Rectal smooth muscle tissue (tissue), 1 donor: ENCODE data around the gene RBM20.
A peak's percentile ranks its signal among the peaks of the same experiment; 100 is the strongest.
"Not testable (repeated sequence)": the region's sequence is repeated elsewhere in the genome, so short reads cannot be mapped to it uniquely, and the experiment has no call there.

Source experiments
- H3K27ac ChIP-seq: one replicate; pipeline ENCODE4 v1.7.0; 2013; ENCODE audit warnings: low read depth, low read length, inconsistent platforms
- H3K27me3 ChIP-seq: one replicate; pipeline ENCODE4 v1.7.0; 2013; ENCODE audit warnings: low read length; ENCODE audit not compliant: control insufficient read depth, insufficient read depth
- H3K36me3 ChIP-seq: one replicate; pipeline ENCODE4 v1.7.0; 2013; ENCODE audit warnings: low read length; ENCODE audit not compliant: control insufficient read depth, insufficient read depth
- H3K4me1 ChIP-seq: one replicate; pipeline ENCODE4 v1.7.0; 2013; ENCODE audit warnings: low read length; ENCODE audit not compliant: control insufficient read depth, insufficient read depth
- H3K4me3 ChIP-seq: one replicate; pipeline ENCODE4 v1.7.0; 2013; ENCODE audit warnings: low read length
- H3K9ac ChIP-seq: one replicate; pipeline ENCODE4 v1.7.0; 2013; ENCODE audit warnings: low read length

The RBM20 gene

GRCh38 chr10:110727785-110728184 is 83.6 kb downstream of the RBM20 start:
- not testable (repeated sequence) for H3K4me3 ChIP-seq, H3K9ac ChIP-seq, H3K27ac ChIP-seq, H3K27me3 ChIP-seq, H3K36me3 ChIP-seq, H3K4me1 ChIP-seq

GRCh38 chr10:110730345-110731050 is 86.4 kb downstream of the RBM20 start:
- H3K9ac ChIP-seq: no peak overlapping the region
- no peaks in the 10 kb centered on the region for H3K27me3 ChIP-seq
- no peak overlapping the region for H3K27ac ChIP-seq
- no peaks in the 10 kb centered on the region for H3K36me3 ChIP-seq
- H3K4me3 ChIP-seq: no peak overlapping the region
- no peaks in the 10 kb centered on the region for H3K4me1 ChIP-seq

- Histone ChIP-seq H3K27ac (no peak overlapping the region), H3K9ac (no peak overlapping the region), H3K36me3 (no peaks in the 10 kb centered on the region), H3K4me1 (no peaks in the 10 kb centered on the region), H3K27me3 (no peaks in the 10 kb centered on the region), H3K4me3 (peak overlapping the region; percentile 8)
Measured at GRCh38 chr10:110733218-110733952, 89.2 kb downstream of the RBM20 start.

DNA sequence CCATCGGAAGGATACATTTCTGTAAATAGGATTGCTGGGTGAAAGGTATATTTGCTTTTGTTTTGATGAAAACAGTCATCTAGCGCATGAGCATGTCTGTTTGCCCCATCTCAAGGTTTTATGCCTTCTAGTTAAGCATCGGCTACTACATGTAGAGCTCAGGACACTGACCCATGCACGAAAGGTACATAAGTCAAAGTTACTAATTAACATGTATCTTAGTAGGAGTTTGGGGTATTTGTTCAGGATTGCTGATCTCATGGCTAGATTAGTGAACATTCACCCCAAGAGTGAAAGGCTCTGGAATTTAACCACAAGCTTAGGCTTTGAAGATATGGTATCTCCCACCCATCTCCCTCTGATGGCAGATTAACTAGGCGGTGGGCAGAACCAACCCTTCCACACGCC is 91.5 kb downstream of the RBM20 start:
- H3K4me3 ChIP-seq: no peak overlapping the region

DNA sequence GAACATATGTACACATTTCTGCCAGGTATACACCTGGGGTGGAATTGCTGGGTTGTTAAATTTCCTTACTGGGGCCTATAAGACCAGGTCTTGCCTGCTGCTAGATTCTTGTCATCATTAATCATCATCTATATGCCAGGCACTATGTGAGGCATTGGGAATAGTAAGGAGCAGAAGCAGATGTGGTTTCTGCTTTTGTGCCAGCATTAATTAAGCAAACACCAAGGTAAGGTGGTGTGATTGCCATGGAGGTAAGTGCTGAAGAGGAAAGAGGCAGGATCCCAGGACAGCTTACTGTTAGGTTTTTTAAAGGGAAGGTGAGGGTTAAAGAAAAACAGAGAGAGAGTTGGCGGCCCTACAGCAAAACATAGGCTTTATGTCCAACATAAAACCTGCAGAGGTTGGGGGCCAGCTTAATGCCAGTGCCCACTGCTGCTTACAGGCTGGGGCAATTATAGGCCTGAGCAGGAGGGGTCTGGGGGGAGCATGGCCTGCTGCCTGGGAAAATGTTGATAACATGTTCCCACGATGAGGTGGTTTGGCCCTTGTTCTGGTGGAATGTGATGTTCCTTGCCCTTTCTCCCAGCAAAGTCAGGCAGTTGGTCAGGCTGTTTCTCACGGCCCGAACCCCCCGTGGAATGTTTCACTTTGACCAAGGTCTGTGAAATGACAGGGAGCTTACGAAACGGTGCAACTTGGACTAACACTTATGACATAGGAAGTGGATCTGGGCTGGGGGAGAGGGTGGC is 93.9 kb downstream of the RBM20 start:
- Histone ChIP-seq H3K36me3 (no peaks in the 10 kb centered on the region), H3K4me3 (no peak overlapping the region), H3K27ac (no peak overlapping the region)

More for the DNA sequence above, 91.5 kb downstream of the RBM20 start:
- H3K4me1 ChIP-seq: no peaks in the 10 kb centered on the region
- no peak overlapping the region for H3K27ac ChIP-seq
- no peaks in the 10 kb centered on the region for H3K36me3 ChIP-seq
- no peak overlapping the region for H3K9ac ChIP-seq
- H3K27me3 ChIP-seq: no peaks in the 10 kb centered on the region

GRCh38 chr10:110739811-110740271 is 95.7 kb downstream of the RBM20 start:
- no peak overlapping the region for H3K9ac ChIP-seq
- H3K4me1 ChIP-seq: no peaks in the 10 kb centered on the region
- H3K36me3 ChIP-seq: no peaks in the 10 kb centered on the region
- H3K27ac ChIP-seq: no peak overlapping the region
- no peak overlapping the region for H3K4me3 ChIP-seq
- no peaks in the 10 kb centered on the region for H3K27me3 ChIP-seq

More for the DNA sequence above, 93.9 kb downstream of the RBM20 start:
- no peaks in the 10 kb centered on the region for H3K27me3 ChIP-seq
- H3K9ac ChIP-seq: no peak overlapping the region
- no peaks in the 10 kb centered on the region for H3K4me1 ChIP-seq

DNA sequence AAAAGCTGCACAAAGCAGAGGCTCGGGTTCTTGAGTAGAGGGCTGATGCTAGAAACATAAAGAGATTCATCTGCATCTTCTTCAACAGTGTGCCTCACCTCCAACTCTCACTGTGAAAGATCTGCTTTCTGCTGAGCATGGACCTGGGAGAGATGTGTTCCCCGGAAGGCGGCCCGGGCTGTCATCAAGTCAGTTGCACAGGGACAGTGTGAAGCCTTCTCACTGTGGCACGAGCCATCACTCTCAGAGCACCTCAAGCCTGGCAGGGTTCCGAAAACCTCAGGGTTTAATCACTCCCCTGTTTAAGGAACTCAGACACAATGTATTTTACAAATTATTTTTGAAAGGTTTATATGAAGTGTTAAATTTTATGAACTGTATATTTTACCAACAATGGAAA is 98.7 kb downstream of the RBM20 start:
- Histone ChIP-seq H3K4me3 (no peak overlapping the region), H3K27ac (no peak overlapping the region), H3K36me3 (no peaks in the 10 kb centered on the region), H3K4me1 (no peaks in the 10 kb centered on the region), H3K27me3 (no peaks in the 10 kb centered on the region), H3K9ac (no peak overlapping the region)

DNA sequence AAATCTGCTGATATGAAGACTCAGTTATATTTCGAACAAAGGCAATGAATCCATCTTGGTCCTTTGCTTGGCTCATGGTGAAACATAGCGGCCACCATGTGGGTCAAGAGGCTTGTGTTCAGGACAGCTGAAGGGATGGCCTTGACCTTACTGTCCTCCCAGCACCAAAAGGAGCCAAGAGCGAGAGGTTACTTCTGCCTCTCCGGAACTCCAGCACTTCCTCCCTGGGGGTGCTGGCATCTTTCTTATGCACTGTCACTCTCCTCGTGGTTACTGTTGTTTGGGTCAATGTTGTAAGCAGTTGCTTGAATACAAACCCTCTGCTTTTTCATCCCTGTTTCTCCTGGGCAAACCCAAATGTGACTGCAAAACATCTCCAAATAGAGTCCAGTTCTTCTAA is 100.6 kb downstream of the RBM20 start:
- Histone ChIP-seq H3K4me3 (no peak overlapping the region), H3K9ac (no peak overlapping the region), H3K4me1 (no peaks in the 10 kb centered on the region), H3K27ac (no peak overlapping the region), H3K36me3 (no peaks in the 10 kb centered on the region), H3K27me3 (no peaks in the 10 kb centered on the region)

DNA sequence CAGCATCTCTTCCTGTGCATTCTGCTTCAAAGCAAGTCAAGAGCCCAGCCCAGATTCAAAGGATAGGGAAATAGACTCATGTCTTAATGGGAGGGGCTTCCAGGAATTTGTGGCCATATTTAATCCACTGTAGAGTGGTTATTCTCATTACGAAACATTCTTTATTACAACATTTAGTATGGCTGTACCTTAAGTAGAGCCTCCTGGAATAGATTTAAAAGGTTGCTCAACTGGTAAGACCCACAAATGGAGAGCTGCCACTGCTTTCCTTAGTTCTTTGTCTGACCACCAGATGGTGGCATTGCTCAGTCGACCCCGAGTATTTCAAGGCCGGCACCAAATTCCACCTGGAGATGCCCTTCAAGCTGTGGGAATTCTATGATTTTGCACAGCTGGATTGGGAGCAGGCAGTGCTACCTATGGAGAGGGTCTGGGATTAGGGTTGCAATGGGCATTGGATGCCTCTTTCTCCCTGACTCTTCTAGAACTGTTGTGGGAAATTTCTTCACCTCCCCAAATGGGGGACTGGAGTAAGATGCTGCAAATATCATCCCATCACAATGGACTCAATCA is 102.2 kb downstream of the RBM20 start:
- Histone ChIP-seq H3K27me3 (no peaks in the 10 kb centered on the region), H3K9ac (no peak overlapping the region), H3K36me3 (no peaks in the 10 kb centered on the region), H3K4me1 (no peaks in the 10 kb centered on the region), H3K27ac (no peak overlapping the region), H3K4me3 (no peak overlapping the region)

- no peak overlapping the region for H3K9ac ChIP-seq
- no peak overlapping the region for H3K4me3 ChIP-seq
- no peaks in the 10 kb centered on the region for H3K36me3 ChIP-seq
- H3K27ac ChIP-seq: no peak overlapping the region
- no peaks in the 10 kb centered on the region for H3K4me1 ChIP-seq
- no peaks in the 10 kb centered on the region for H3K27me3 ChIP-seq
Measured at GRCh38 chr10:110746969-110747608, 103.0 kb downstream of the RBM20 start.

DNA sequence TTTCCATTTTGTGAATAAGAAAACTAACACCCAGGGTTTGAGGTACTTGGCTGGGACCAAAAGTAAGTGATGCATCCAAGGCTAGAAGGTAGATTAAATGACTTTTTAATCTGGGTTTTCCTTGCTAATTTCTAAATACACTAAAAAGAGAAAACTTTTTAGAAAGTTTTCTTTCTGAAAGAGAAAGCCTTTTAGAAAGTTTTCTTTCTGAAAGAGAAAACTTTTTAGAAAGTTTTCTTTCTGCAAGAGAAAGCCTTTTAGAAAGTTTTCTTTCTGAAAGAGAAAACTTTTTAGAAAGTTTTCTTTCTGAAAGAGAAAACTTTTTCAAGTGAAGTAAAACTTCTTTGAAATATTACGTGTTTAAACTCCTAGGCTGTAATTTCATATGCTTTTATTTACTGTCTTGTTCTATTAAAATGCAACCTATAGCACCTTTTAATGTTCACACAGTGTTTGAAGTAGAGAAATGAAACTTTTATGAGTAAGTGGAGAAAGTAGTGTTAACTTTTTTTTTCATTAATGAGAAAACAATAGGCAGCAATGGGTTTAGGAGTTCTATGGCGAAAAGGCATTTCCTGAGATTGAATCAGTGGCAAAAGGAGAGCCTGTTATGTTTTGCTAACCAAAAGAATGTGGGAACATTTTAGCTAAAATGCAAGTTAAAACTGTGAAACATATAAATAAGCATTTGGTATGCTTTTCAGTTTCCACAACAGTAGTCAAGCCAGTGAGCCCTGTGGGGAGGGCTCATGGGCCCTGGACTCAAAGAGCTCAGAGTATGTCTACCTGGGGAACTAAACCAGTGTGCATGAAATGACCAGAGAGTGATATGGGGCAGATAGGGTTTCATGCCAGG is 103.7 kb downstream of the RBM20 start:
- no peak overlapping the region for H3K27ac ChIP-seq
- no peaks in the 10 kb centered on the region for H3K36me3 ChIP-seq
- no peaks in the 10 kb centered on the region for H3K4me1 ChIP-seq
- no peak overlapping the region for H3K9ac ChIP-seq
- no peak overlapping the region for H3K4me3 ChIP-seq
- no peaks in the 10 kb centered on the region for H3K27me3 ChIP-seq
